Measurements from ENCODE around the gene NADSYN1. TPM values are rescaled to one million over a fixed set of nuclear protein-coding genes. Genes with fewer than 3 reads are reported as not detected.

The NADSYN1 gene
- total and polyA plus RNA-seq, 2 of the 13 experiments (the other 11 are each of a cell fraction or from before 2014, with no cell fraction given), result 35.7 to 51.5 TPM

DNA sequence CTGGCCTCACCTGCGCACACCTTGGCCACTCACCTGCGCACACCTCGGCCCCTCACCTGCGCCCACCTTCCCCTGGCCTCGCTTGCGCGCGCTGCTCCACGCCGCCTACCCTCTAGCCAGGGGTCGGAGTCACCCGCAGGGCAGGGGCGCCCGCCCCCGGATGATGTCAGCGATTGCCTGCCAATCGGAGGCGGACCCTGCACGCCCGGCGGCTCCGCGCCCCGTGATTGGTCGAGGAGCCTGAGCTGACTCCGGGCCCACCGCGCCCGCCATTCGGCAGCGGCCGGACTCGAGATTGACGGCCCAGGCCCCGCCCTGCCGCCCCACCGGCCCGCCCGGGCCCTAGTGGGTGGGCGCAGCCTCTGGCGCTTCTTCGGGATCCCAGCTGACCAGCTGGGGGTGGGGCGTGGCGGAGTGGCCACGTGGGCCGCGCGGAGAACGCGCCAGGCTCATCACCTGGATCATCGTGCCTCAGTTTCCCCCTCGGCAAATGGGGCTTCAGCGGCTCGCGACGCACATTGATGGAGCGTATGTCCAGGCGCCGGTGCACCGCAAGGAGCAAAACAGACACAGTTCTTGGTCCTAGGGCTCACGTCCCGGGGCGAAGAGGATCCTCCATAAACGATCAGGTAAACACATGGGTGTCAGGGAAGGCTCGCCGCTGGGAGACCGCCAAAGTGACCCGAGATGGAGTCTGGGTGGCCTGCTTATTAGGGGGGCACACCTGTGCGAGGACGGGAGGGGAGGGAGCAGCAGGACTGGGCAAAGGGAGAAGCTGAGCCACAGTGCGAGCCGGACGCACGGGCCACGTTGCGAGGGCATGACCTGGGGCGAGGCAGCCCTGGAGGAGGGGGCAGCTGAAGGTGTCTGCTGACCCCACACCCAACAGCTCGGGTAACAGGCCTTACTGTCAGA lies 4.5 kb upstream of the NADSYN1 start, which contains the start of gene DHCR7 (continued):
- TF ChIP-seq BCL3 (CRISPR knock-in tag; IDR thresholded peaks at IDR 0.05), result peak; percentile 82; the same call in 1 of the 2 replicates
- no peak for TF ChIP-seq SATB2 (CRISPR knock-in tag; IDR thresholded peaks at IDR 0.05)
- no peak; the same call in 1 of the 2 replicates for TF ChIP-seq ZNF275 (CRISPR knock-in tag; IDR thresholded peaks at IDR 0.05; ENCODE audit: borderline replicate concordance)
- TF ChIP-seq SETDB1 (CRISPR knock-in tag; IDR thresholded peaks at IDR 0.05; ENCODE audit: borderline replicate concordance), result no peak
- TF ChIP-seq, protein P1, sequence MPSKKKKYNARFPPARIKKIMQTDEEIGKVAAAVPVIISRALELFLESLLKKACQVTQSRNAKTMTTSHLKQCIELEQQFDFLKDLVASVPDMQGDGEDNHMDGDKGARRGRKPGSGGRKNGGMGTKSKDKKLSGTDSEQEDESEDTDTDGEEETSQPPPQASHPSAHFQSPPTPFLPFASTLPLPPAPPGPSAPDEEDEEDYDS (CRISPR knock-in tag; IDR thresholded peaks at IDR 0.05), result peak; percentile 84
- TF ChIP-seq, protein P2, sequence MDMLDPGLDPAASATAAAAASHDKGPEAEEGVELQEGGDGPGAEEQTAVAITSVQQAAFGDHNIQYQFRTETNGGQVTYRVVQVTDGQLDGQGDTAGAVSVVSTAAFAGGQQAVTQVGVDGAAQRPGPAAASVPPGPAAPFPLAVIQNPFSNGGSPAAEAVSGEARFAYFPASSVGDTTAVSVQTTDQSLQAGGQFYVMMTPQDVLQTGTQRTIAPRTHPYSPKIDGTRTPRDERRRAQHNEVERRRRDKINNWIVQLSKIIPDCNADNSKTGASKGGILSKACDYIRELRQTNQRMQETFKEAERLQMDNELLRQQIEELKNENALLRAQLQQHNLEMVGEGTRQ (IDR thresholded peaks at IDR 0.05; ENCODE audit: low read depth, low read length), result peak; percentile 67
- TF ChIP-seq, protein P2 (CRISPR knock-in tag; IDR thresholded peaks at IDR 0.05; ENCODE audit: borderline replicate concordance), result peak; percentile 79; the same call in 1 of the 2 replicates
- TF ChIP-seq LCORL (IDR thresholded peaks at IDR 0.05), result no peak
- TF ChIP-seq LCORL (CRISPR knock-in tag; IDR thresholded peaks at IDR 0.05), result peak; percentile 48; the same call in 1 of the 2 replicates
- TF ChIP-seq ZNF737 (CRISPR knock-in tag; IDR thresholded peaks at IDR 0.05; ENCODE audit: borderline replicate concordance), result 0 out of 2 replicates have a peak, but pooled peaks have one; percentile 78
- peak; percentile 18 for TF ChIP-seq TEAD3 (CRISPR knock-in tag; optimal IDR thresholded peaks at IDR 0.05; ENCODE audit: borderline replicate concordance)
- TF ChIP-seq, protein P3, sequence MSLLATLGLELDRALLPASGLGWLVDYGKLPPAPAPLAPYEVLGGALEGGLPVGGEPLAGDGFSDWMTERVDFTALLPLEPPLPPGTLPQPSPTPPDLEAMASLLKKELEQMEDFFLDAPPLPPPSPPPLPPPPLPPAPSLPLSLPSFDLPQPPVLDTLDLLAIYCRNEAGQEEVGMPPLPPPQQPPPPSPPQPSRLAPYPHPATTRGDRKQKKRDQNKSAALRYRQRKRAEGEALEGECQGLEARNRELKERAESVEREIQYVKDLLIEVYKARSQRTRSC (CRISPR knock-in tag; IDR thresholded peaks at IDR 0.05; ENCODE audit: low read depth), result 0 out of 2 replicates have a peak, but pooled peaks have one; percentile 42
- TF ChIP-seq, protein P4, sequence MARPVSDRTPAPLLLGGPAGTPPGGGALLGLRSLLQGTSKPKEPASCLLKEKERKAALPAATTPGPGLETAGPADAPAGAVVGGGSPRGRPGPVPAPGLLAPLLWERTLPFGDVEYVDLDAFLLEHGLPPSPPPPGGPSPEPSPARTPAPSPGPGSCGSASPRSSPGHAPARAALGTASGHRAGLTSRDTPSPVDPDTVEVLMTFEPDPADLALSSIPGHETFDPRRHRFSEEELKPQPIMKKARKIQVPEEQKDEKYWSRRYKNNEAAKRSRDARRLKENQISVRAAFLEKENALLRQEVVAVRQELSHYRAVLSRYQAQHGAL (CRISPR knock-in tag; IDR thresholded peaks at IDR 0.05; ENCODE audit: not compliant biosample characterization), result no peak
- no peak for TF ChIP-seq ZNF17 (CRISPR knock-in tag; IDR thresholded peaks at IDR 0.05)
- TF ChIP-seq HNRNPLL (IDR thresholded peaks at IDR 0.05; ENCODE audit: low read depth, low read length, poor library complexity, severe bottlenecking), result peak; percentile 75
- no peak for TF ChIP-seq HNRNPH1 (optimal IDR thresholded peaks at IDR 0.05; ENCODE audit: low read depth, low read length)
- TF ChIP-seq SKI (IDR thresholded peaks at IDR 0.05; ENCODE audit: partially characterized antibody), result no peak
- no peak for TF ChIP-seq ZNF75D (CRISPR knock-in tag; IDR thresholded peaks at IDR 0.05; ENCODE audit: borderline replicate concordance)
- 0 out of 2 replicates have a peak, but pooled peaks have one; percentile 72 for TF ChIP-seq THAP8 (CRISPR knock-in tag; IDR thresholded peaks at IDR 0.05; ENCODE audit: borderline replicate concordance)
- peak; percentile 77 for TF ChIP-seq SIN3A (IDR thresholded peaks at IDR 0.05; ENCODE audit: borderline replicate concordance, low read depth, low read length)
